Neural progenitor cell (in vitro differentiated cells): ENCODE results near the gene OR2AT4. TPM values are rescaled to one million over a fixed set of nuclear protein-coding genes. Genes with fewer than 3 reads are reported as not detected.

Experiments
- DNase-seq: peaks from one replicate; pipeline ENCODE4 v3.0.0-alpha.2; 2016; ENCODE audit warnings: low spot score
- H2AFZ ChIP-seq: fragments of 200-600 bp; sonication (generic); replicated peaks from 2 replicates; pipeline ENCODE4 v1.6.1; 2016; ENCODE audit warnings: antibody characterized with exemption
- H3F3A ChIP-seq: fragments of 200-600 bp; sonication (generic); 2 replicates; pipeline ENCODE4 v1.6.1; 2016; ENCODE audit warnings: antibody characterized with exemption, low read depth
- H3K27ac ChIP-seq: fragments of 200-600 bp; sonication (generic); 2 replicates; pipeline ENCODE4 v1.5.1; 2016; ENCODE audit warnings: mild to moderate bottlenecking
- H3K27me3 ChIP-seq: fragments of 200-600 bp; sonication (generic); 2 replicates; pipeline ENCODE4 v1.6.1; 2016; ENCODE audit warnings: mild to moderate bottlenecking, moderate library complexity
- H3K36me3 ChIP-seq: fragments of 200-600 bp; sonication (generic); 2 replicates; pipeline ENCODE4 v1.5.1; 2016
- H3K4me1 ChIP-seq: fragments of 200-600 bp; sonication (generic); 2 replicates; pipeline ENCODE4 v1.6.1; 2016; ENCODE audit warnings: mixed run types
- H3K4me2 ChIP-seq: fragments of 200-600 bp; sonication (generic); 2 replicates; pipeline ENCODE4 v1.6.1; 2016
- H3K4me3 ChIP-seq: fragments of 200-600 bp; sonication (generic); 2 replicates; pipeline ENCODE4 v1.5.1; 2016
- H3K79me2 ChIP-seq: fragments of 200-600 bp; sonication (generic); 2 replicates; pipeline ENCODE4 v1.6.1; 2016; ENCODE audit warnings: low read depth
- H3K9ac ChIP-seq: fragments of 200-600 bp; sonication (generic); 2 replicates; pipeline ENCODE4 v1.6.1; 2016
- H3K9me3 ChIP-seq: fragments of 200-600 bp; sonication (generic); 2 replicates; pipeline ENCODE4 v1.5.1; 2016; ENCODE audit warnings: low read depth
- H4K20me1 ChIP-seq: fragments of 200-600 bp; sonication (generic); 2 replicates; pipeline ENCODE4 v1.6.1; 2016; ENCODE audit warnings: low read depth
- H3K27ac Mint-ChIP-seq: 3 replicates; pipeline ENCODE4 v1.8.0; 2021; ENCODE audit warnings: mixed read lengths
- H3K27me3 Mint-ChIP-seq: 2 replicates; pipeline ENCODE4 v1.8.0; 2022; ENCODE audit warnings: low read depth, mild to moderate bottlenecking, inconsistent platforms, moderate library complexity, mixed read lengths; ENCODE audit not compliant: insufficient read depth
- H3K36me3 Mint-ChIP-seq: 3 replicates; pipeline ENCODE4 v1.8.0; 2021; ENCODE audit warnings: mixed read lengths
- H3K4me1 Mint-ChIP-seq: 3 replicates; pipeline ENCODE4 v1.8.0; 2021; ENCODE audit warnings: mixed read lengths
- H3K4me3 Mint-ChIP-seq: 3 replicates; pipeline ENCODE4 v1.8.0; 2021; ENCODE audit warnings: mild to moderate bottlenecking, moderate library complexity, mixed read lengths
- H3K9me3 Mint-ChIP-seq: 3 replicates; pipeline ENCODE4 v1.8.0; 2020; ENCODE audit warnings: mixed read lengths
- EZH2 ChIP-seq: fragments of 200-600 bp; sonication (generic); IDR thresholded peaks from 2 replicates; pipeline ENCODE4 v1.6.1; 2017; ENCODE audit warnings: antibody characterized with exemption, mild to moderate bottlenecking, moderate library complexity
- EZH2phosphoT487 ChIP-seq: fragments of 200-600 bp; sonication (generic); IDR thresholded peaks from 2 replicates; pipeline ENCODE4 v1.6.1; 2017; ENCODE audit warnings: antibody characterized with exemption
- total RNA-seq: library from RNA; depleted of rRNA; stranded (reverse); fragments of >200 nt; gene quantifications from 2 replicates; pipeline ENCODE4 v1.2.3, GENCODE V29; 2015; ENCODE audit warnings: low replicate concordance
- TF ChIP-seq, protein P1 (sequence below): fragments of 200-600 bp; sonication (generic); IDR thresholded peaks from 2 replicates; pipeline ENCODE4 v1.5.1; 2017; ENCODE audit warnings: antibody characterized with exemption, mild to moderate bottlenecking

OR2AT4 gene
- total RNA-seq, 1 donor from 2014 or later: 0.22 TPM

DNA sequence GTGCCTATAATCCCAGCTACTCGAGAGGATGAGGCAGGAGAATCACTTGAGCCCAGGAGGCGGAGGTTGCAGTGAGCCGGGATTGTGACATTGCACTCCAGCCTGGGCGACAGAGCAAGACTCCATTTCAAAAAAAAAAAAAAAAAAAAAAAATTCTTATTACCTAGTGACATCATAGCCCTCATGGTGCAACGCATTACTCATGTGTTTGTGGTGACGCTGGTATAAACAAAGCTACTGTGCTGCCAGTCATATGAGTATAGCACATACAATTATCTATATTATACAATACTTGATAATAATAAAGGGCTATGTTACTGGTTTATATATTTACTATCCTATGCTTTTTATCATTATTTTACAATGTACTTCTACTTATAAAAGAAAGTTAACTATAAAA lies 41.2 kb downstream of the OR2AT4 start:
- TF ChIP-seq EZH2: no peak
- TF ChIP-seq, protein P1, sequence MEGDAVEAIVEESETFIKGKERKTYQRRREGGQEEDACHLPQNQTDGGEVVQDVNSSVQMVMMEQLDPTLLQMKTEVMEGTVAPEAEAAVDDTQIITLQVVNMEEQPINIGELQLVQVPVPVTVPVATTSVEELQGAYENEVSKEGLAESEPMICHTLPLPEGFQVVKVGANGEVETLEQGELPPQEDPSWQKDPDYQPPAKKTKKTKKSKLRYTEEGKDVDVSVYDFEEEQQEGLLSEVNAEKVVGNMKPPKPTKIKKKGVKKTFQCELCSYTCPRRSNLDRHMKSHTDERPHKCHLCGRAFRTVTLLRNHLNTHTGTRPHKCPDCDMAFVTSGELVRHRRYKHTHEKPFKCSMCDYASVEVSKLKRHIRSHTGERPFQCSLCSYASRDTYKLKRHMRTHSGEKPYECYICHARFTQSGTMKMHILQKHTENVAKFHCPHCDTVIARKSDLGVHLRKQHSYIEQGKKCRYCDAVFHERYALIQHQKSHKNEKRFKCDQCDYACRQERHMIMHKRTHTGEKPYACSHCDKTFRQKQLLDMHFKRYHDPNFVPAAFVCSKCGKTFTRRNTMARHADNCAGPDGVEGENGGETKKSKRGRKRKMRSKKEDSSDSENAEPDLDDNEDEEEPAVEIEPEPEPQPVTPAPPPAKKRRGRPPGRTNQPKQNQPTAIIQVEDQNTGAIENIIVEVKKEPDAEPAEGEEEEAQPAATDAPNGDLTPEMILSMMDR: no peak
- TF ChIP-seq EZH2phosphoT487: no peak
- Histone ChIP-seq H2AFZ (no peak overlapping the region), H3K4me1 (no peaks in the 10 kb centered on the region), H3K36me3 (no peaks in the 10 kb centered on the region), H4K20me1 (no peaks in the 10 kb centered on the region), H3K27ac (no peak overlapping the region), H3K9ac (no peak overlapping the region), H3F3A (no peaks in the 10 kb centered on the region), H3K79me2 (no peaks in the 10 kb centered on the region), H3K4me3 (no peak overlapping the region), H3K27me3 (no peaks in the 10 kb centered on the region), H3K4me2 (no peak overlapping the region), H3K9me3 (peaks cover 5% of the 10 kb centered on the region)
- Mint-ChIP-seq H3K4me3 (no peak overlapping the region), H3K4me1 (no peaks in the 10 kb centered on the region), H3K9me3 (peaks cover 12% of the 10 kb centered on the region), H3K27ac (no peak overlapping the region), H3K27me3 (no peaks in the 10 kb centered on the region), H3K36me3 (no peaks in the 10 kb centered on the region)
- no peak for DNase-seq

DNA sequence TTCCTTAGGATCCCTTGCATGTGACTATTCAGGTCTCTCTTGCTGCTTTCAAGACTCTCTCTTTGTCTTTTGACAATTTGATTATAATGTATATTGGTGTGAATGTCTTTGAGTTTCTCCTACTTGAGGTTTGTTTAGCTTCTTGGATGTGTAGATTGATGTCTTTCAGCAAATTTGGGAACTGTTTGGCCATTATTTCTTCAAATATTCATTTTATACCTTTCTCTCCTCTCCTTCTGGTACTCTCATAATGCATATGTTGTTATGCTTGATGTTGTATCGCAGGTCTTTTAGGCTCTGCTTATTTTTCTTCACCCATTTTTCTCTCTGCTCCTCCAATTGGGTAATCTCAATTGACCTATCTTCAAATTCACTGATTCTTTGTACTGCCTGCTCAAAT lies 44.2 kb downstream of the OR2AT4 start:
- peaks cover 5% of the 10 kb centered on the region for H3K9me3 ChIP-seq
- no peak overlapping the region for H3K4me2 ChIP-seq
- H2AFZ ChIP-seq: no peak overlapping the region
- no peaks in the 10 kb centered on the region for H3K36me3 Mint-ChIP-seq
- peaks cover 12% of the 10 kb centered on the region for H3K9me3 Mint-ChIP-seq
- no peak overlapping the region for H3K27ac Mint-ChIP-seq
- no peaks in the 10 kb centered on the region for H3K27me3 ChIP-seq
- H3K79me2 ChIP-seq: no peaks in the 10 kb centered on the region
- H4K20me1 ChIP-seq: no peaks in the 10 kb centered on the region
- H3K4me1 ChIP-seq: no peaks in the 10 kb centered on the region
- H3K9ac ChIP-seq: no peak overlapping the region
- H3K27me3 Mint-ChIP-seq: no peaks in the 10 kb centered on the region
- H3F3A ChIP-seq: no peaks in the 10 kb centered on the region
- no peaks in the 10 kb centered on the region for H3K4me1 Mint-ChIP-seq
- TF ChIP-seq EZH2 (no peak), EZH2phosphoT487 (no peak)
- TF ChIP-seq, protein P1: no peak
- H3K27ac ChIP-seq: no peak overlapping the region
- H3K4me3 Mint-ChIP-seq: no peak overlapping the region
- no peak overlapping the region for H3K4me3 ChIP-seq
- H3K36me3 ChIP-seq: no peaks in the 10 kb centered on the region
- DNase-seq: no peak

DNA sequence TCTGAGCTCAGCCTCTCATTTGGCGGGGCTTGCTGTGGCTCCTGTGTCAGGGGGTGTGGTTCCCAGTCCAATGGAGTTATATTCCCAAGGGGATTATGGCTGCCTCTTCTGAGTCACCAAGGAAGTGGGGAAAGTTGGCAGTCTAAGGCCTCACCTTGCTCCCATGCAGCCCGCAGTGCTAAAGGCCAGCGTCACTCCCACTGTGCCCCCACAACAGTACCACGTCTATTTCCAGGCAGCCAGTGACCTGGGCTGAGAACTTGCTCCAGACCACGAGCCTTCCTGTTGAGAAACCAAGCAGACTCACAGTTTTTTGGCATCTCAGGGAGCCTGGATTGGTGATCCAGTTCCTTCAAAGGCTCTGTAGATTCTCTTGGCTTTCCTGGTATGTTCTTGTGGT lies 45.6 kb downstream of the OR2AT4 start:
- no peak overlapping the region for H2AFZ ChIP-seq
- Mint-ChIP-seq H3K27me3 (no peaks in the 10 kb centered on the region), H3K36me3 (no peaks in the 10 kb centered on the region), H3K4me3 (no peak overlapping the region), H3K4me1 (no peaks in the 10 kb centered on the region), H3K9me3 (peaks cover 12% of the 10 kb centered on the region), H3K27ac (no peak overlapping the region)
- H3K9ac ChIP-seq: no peak overlapping the region
- H3K4me2 ChIP-seq: no peak overlapping the region
- TF ChIP-seq, protein P1: no peak
- TF ChIP-seq EZH2phosphoT487: no peak
- TF ChIP-seq EZH2: no peak
- no peaks in the 10 kb centered on the region for H4K20me1 ChIP-seq
- no peaks in the 10 kb centered on the region for H3F3A ChIP-seq
- H3K27ac ChIP-seq: no peak overlapping the region
- H3K9me3 ChIP-seq: peaks cover 5% of the 10 kb centered on the region
- H3K36me3 ChIP-seq: no peaks in the 10 kb centered on the region
- H3K4me1 ChIP-seq: no peaks in the 10 kb centered on the region
- H3K79me2 ChIP-seq: no peaks in the 10 kb centered on the region
- H3K4me3 ChIP-seq: no peak overlapping the region
- no peaks in the 10 kb centered on the region for H3K27me3 ChIP-seq
- no peak for DNase-seq
